Panc1 (cell line): ENCODE data around the gene PIGX. TPM values are rescaled to one million over a fixed set of nuclear protein-coding genes. Genes with fewer than 3 reads are reported as not detected.

Experiments
- ATAC-seq: fragments of 200-7000 bp; cut with Tn5 transposase; 2 replicates; pipeline ENCODE4 v1.9.1; 2020; ENCODE audit warnings: mild to moderate bottlenecking, moderate library complexity
- BruUV-seq: library from RNA; stranded (reverse); fragments of 400-500 nt; replicated peaks from 2 replicates; lab custom pipeline; 2021; lab: Mats Ljungman, UMichigan
- CTCF ChIA-PET: fragments of 300-600 bp; sonication (Branson Sonifier 250); formaldehyde crosslinking; loops from one replicate; lab custom pipeline; 2022; ENCODE audit warnings: antibody characterized with exemption; lab: Charles Lee
- POLR2A ChIA-PET: fragments of 300-600 bp; sonication (Branson Sonifier 250); formaldehyde crosslinking; loops from one replicate; lab custom pipeline; 2022; ENCODE audit warnings: antibody characterized with exemption; lab: Charles Lee
- DNase-seq: peaks from one replicate; pipeline ENCODE4 v3.0.0-alpha.2; 2010; ENCODE audit warnings: low read depth, low spot score
- H3K27ac ChIP-seq: 2 replicates; pipeline ENCODE4 v1.5.1; 2011; ENCODE audit warnings: mild to moderate bottlenecking, low read length, inconsistent platforms
- H3K27me3 ChIP-seq: fragments of 200-500 bp; sonication (Bioruptor generic); 2 replicates; pipeline ENCODE4 v1.6.0; 2014; ENCODE audit warnings: low read length, inconsistent platforms; ENCODE audit not compliant: control insufficient read depth, insufficient read depth
- H3K36me3 ChIP-seq: fragments of 200-500 bp; sonication (Bioruptor generic); 2 replicates; pipeline ENCODE4 v1.5.1; 2014; ENCODE audit warnings: inconsistent platforms, mild to moderate bottlenecking, low read length, moderate library complexity; ENCODE audit not compliant: control insufficient read depth, insufficient read depth
- H3K4me1 ChIP-seq: 2 replicates; pipeline ENCODE4 v1.5.1; 2011; ENCODE audit warnings: inconsistent platforms, mild to moderate bottlenecking, low read length, moderate library complexity; ENCODE audit not compliant: control insufficient read depth, insufficient read depth
- H3K4me3 ChIP-seq, 2 experiments: 2 replicates each; pipeline ENCODE4 v1.5.1; 2011 to 2012; ENCODE audit warnings: low read depth in 2 of 2, low read length in 2 of 2, mild to moderate bottlenecking in 2 of 2, inconsistent platforms in 1 of 2, moderate library complexity in 1 of 2
- H3K9me3 ChIP-seq: fragments of 200-500 bp; sonication (Bioruptor generic); 2 replicates; pipeline ENCODE4 v1.5.1; 2014; ENCODE audit warnings: low read depth, mild to moderate bottlenecking, inconsistent platforms, low read length, moderate library complexity; ENCODE audit not compliant: control insufficient read depth, insufficient read depth
- CTCF ChIP-seq: fragments of 450-650 bp; IDR thresholded peaks from 2 replicates; pipeline ENCODE4 v1.5.1; 2017; ENCODE audit warnings: mild to moderate bottlenecking
- POLR2AphosphoS5 ChIP-seq: IDR thresholded peaks from 2 replicates; pipeline ENCODE4 v1.6.1; 2012; ENCODE audit warnings: mild to moderate bottlenecking, low read depth, low read length, moderate library complexity
- REST ChIP-seq, 2 experiments: IDR thresholded peaks; 2 replicates each; pipeline ENCODE4 v1.6.1; 2011 to 2012; ENCODE audit warnings: low read depth in 2 of 2, control low read depth in 1 of 2, low read length in 1 of 2, mild to moderate bottlenecking in 1 of 2, moderate library complexity in 1 of 2; ENCODE audit not compliant: insufficient read depth in 1 of 2
- SIN3A ChIP-seq: IDR thresholded peaks from 2 replicates; pipeline ENCODE4 v1.6.1; 2012; ENCODE audit warnings: low read depth, mild to moderate bottlenecking, low read length, moderate library complexity, borderline replicate concordance; ENCODE audit not compliant: insufficient read depth
- TCF7L2 ChIP-seq: IDR thresholded peaks from 2 replicates; pipeline ENCODE4 v1.6.1; 2011; ENCODE audit warnings: mild to moderate bottlenecking, low read depth, low read length, inconsistent platforms
- in situ Hi-C: cut with HindIII; loops from 2 replicates; pipeline ENCODE4 v1.10.0; 2016; ENCODE audit warnings: low sequenced_read_pairs, low pct_unique_long_range_greater_than_20kb
- intact Hi-C: fragments of 100-400 bp; cut with micrococcal nuclease; formaldehyde crosslinking; loops from one replicate; pipeline ENCODE4 v1.10.0; 2022; ENCODE audit not compliant: unreplicated experiment
- total RNA-seq: library from RNA; stranded (reverse); gene quantifications from one replicate; pipeline ENCODE4 v1.2.1, GENCODE V29; 2021; ENCODE audit not compliant: unreplicated experiment

The PIGX gene
- total RNA-seq, 1 experiment from 2014 or later, result 85.7 TPM

GRCh38 chr3:196684548-196685407, 27.4 kb upstream of the PIGX start:
- ChIA-PET CTCF (interaction anchor here (0.7 to 2.0 kb wide), 5 partner anchors 75 to 163 kb away, joined by 3 to 10 read pairs (median 5); no protein-coding TSS in a partner anchor), POLR2A (interaction anchor here (0.6 kb wide), 1 partner anchor 57 kb away, joined by 3 read pairs; no protein-coding TSS in a partner anchor)
- peak overlapping the region; percentile 49 for H3K27ac ChIP-seq
- H3K9me3 ChIP-seq, result no peaks in the 10 kb centered on the region
- H3K4me3 ChIP-seq, result peak overlapping the region in 1 of 2 experiments; percentile 11; a peak in 1 of 4 replicates
- TF ChIP-seq SIN3A, result no peak
- no peak for TF ChIP-seq REST (IDR thresholded peaks at IDR 0.05; ENCODE audit: insufficient read depth in 1 of 2, low read depth in 2 of 2, low read length in 1 of 2)
- peak; percentile 93 for TF ChIP-seq CTCF
- intact Hi-C loops (loop anchor here (1.0 to 5.0 kb wide), 3 partner anchors 75 to 160 kb away; no protein-coding TSS in a partner anchor), in situ Hi-C loops (no loop called here)
- no TSS peak for BruUV-seq
- H3K36me3 ChIP-seq, result no peaks in the 10 kb centered on the region
- H3K27me3 ChIP-seq, result no peaks in the 10 kb centered on the region
- ATAC-seq (peak; percentile 90), DNase-seq (peak; percentile 52)
- H3K4me1 ChIP-seq, result peaks cover 7% of the 10 kb centered on the region

GRCh38 chr3:196686436-196686835, 25.7 kb upstream of the PIGX start:
- ChIA-PET POLR2A (interaction anchor here (1.1 kb wide), 1 partner anchor 472 kb away, joined by 7 read pairs; no protein-coding TSS in a partner anchor), CTCF (interaction anchor here (1.3 kb wide), 1 partner anchor 77 kb away, joined by 5 read pairs; no protein-coding TSS in a partner anchor)
- H3K36me3 ChIP-seq, result no peaks in the 10 kb centered on the region
- DNase-seq (no peak), ATAC-seq (no peak)
- no peaks in the 10 kb centered on the region for H3K9me3 ChIP-seq
- no peak overlapping the region for H3K4me3 ChIP-seq
- intact Hi-C loops, result loop anchor here (5.0 kb wide), 1 partner anchor 149 kb away; no protein-coding TSS in a partner anchor
- no TSS peak for BruUV-seq
- H3K27ac ChIP-seq, result no peak overlapping the region; the same call in 1 of the 2 replicates
- in situ Hi-C loops, result no loop called here
- H3K4me1 ChIP-seq, result peaks cover 7% of the 10 kb centered on the region
- H3K27me3 ChIP-seq, result no peaks in the 10 kb centered on the region
- no peak for TF ChIP-seq CTCF
- TF ChIP-seq TCF7L2, result no peak
- TF ChIP-seq SIN3A, result no peak
- TF ChIP-seq POLR2AphosphoS5, result no peak
- no peak for TF ChIP-seq REST (IDR thresholded peaks at IDR 0.05; ENCODE audit: insufficient read depth in 1 of 2, low read depth in 2 of 2, low read length in 1 of 2)
